ENCODE measurements around the gene KCNMB2.

GRCh38 chr3:178856804-178857203, 320.6 kb downstream of the KCNMB2 start:
- no peak for TF ChIP-seq SUZ12 (IDR thresholded peaks at IDR 0.05; ENCODE audit: extremely low read depth, insufficient read depth, insufficient read length)
- no peak for TF ChIP-seq ZNF274 (IDR thresholded peaks at IDR 0.05; ENCODE audit: low read depth, low read length)

All from NT2/D1 (cell line).